SK-N-SH treated with all-trans-retinoic acid at 6 μM for 48 hours (cell line): ENCODE data around the gene TPCN1.

Experiments used
- BACH2 ChIP-seq: fragments of 250-450 bp; sonication (Bioruptor Pico); IDR thresholded peaks from 2 replicates; pipeline ENCODE4 v1.9.0; 2021; ENCODE audit warnings: mild to moderate bottlenecking, borderline replicate concordance
- CREB5 ChIP-seq: fragments of 250-450 bp; sonication (Bioruptor Pico); IDR thresholded peaks from 2 replicates; pipeline ENCODE4 v1.5.1; 2020; ENCODE audit warnings: low read depth, mild to moderate bottlenecking, moderate library complexity
- ESRRG ChIP-seq: fragments of 250-450 bp; sonication (Bioruptor Pico); IDR thresholded peaks from 2 replicates; pipeline ENCODE4 v1.6.1; 2021; ENCODE audit warnings: mild to moderate bottlenecking
- GLIS3 ChIP-seq: fragments of 250-450 bp; sonication (Bioruptor Pico); IDR thresholded peaks from 2 replicates; pipeline ENCODE4 v1.5.0; 2020; ENCODE audit warnings: mild to moderate bottlenecking, moderate library complexity
- ISL1 ChIP-seq: fragments of 250-450 bp; sonication (Bioruptor Pico); IDR thresholded peaks from 2 replicates; pipeline ENCODE4 v2.1.2; 2022; ENCODE audit warnings: mild to moderate bottlenecking, moderate library complexity
- RARB ChIP-seq: fragments of 250-450 bp; sonication (Bioruptor Pico); IDR thresholded peaks from 2 replicates; pipeline ENCODE4 v1.8.0; 2021; ENCODE audit warnings: mild to moderate bottlenecking, moderate library complexity
- TCF4 ChIP-seq: fragments of 250-450 bp; sonication (Bioruptor Pico); IDR thresholded peaks from 2 replicates; pipeline ENCODE4 v1.8.0; 2021; ENCODE audit warnings: mild to moderate bottlenecking, moderate library complexity, borderline replicate concordance
- TOX ChIP-seq: fragments of 250-450 bp; sonication (Bioruptor Pico); IDR thresholded peaks from 2 replicates; pipeline ENCODE4 v1.8.0; 2021; ENCODE audit warnings: mild to moderate bottlenecking, moderate library complexity, borderline replicate concordance
- ZFP30 ChIP-seq: fragments of 450-650 bp; formaldehyde crosslinking; IDR thresholded peaks from 2 replicates; pipeline ENCODE4 v1.5.0; 2022; ENCODE audit warnings: mild to moderate bottlenecking, moderate library complexity

GRCh38 chr12:113180333-113180732 is 40.9 kb upstream of the TPCN1 start:
- TF ChIP-seq BACH2 (CRISPR knock-in tag) (no peak), CREB5 (CRISPR knock-in tag) (no peak), TOX (CRISPR knock-in tag) (no peak), GLIS3 (CRISPR knock-in tag) (no peak), ZFP30 (CRISPR knock-in tag) (no peak), RARB (CRISPR knock-in tag) (no peak), ISL1 (CRISPR knock-in tag) (no peak), ESRRG (CRISPR knock-in tag) (no peak), TCF4 (CRISPR knock-in tag) (no peak)
